ENCODE data around the gene FNDC3A. TPM values are rescaled to one million over a fixed set of nuclear protein-coding genes. Genes with fewer than 3 reads are reported as not detected.

Gene FNDC3A
- total and polyA plus RNA-seq, 9 of the 15 experiments (the other 6 are each of a cell fraction or from before 2014, with no cell fraction given) = 4.1 to 22.0 (median 13.5) TPM

DNA sequence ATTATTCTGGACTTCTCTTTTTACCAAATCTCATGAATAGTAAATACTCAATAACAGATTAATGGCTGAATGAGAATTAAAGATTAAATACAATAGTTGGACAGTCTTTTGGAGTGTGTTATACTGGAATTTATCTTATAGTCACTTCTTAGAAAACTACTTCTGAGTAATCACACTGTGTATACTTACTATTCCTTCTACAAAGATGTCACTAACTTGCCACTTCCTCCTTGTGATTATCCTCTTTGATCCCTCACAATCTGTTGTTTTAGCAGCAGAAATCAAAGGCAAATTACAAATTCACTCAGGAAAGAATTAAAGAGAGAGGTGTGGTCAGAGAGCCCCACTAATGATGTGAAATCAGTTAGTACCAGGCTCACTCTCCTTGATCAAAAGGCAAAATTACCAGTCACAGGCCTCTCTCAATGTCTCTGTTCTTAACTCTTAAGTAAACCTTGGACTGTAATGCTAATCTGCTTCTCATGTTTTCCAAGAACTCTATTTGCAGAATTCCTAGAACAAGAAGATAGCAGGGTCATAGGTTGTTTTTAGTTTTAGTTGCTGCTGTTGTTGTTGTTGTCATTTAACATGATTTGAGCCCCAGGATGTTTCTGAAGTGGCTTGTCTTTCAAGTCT, 37.3 kb upstream of the FNDC3A start (continued):
- no peak for TF ChIP-seq ZZZ3 (IDR thresholded peaks at IDR 0.05)
- no peak for TF ChIP-seq NFATC3 (IDR thresholded peaks at IDR 0.05)
- TF ChIP-seq XRCC3 (IDR thresholded peaks at IDR 0.05) = no peak
- TF ChIP-seq SRSF3 (IDR thresholded peaks at IDR 0.05; ENCODE audit: insufficient read depth, low read length) = no peak
- TF ChIP-seq, protein P1, sequence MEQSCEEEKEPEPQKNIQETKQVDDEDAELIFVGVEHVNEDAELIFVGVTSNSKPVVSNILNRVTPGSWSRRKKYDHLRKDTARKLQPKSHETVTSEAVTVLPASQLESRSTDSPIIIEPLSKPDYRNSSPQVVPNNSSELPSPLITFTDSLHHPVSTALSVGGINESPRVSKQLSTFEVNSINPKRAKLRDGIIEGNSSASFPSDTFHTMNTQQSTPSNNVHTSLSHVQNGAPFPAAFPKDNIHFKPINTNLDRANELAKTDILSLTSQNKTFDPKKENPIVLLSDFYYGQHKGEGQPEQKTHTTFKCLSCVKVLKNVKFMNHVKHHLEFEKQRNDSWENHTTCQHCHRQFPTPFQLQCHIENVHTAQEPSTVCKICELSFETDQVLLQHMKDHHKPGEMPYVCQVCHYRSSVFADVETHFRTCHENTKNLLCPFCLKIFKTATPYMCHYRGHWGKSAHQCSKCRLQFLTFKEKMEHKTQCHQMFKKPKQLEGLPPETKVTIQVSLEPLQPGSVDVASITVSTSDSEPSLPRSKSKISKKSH (CRISPR knock-in tag; IDR thresholded peaks at IDR 0.05) = no peak
- TF ChIP-seq NR2C1 (IDR thresholded peaks at IDR 0.05) = peak; percentile 66; the same call in 1 of the 2 replicates
- TF ChIP-seq NR2C1 (tag; IDR thresholded peaks at IDR 0.05) = peak; percentile 79
- no peak for TF ChIP-seq ZNF212 (CRISPR knock-in tag; IDR thresholded peaks at IDR 0.05)
- peak; percentile 60; the same call in 1 of the 2 replicates for TF ChIP-seq SOX6 (IDR thresholded peaks at IDR 0.05)
- TF ChIP-seq, protein P2, sequence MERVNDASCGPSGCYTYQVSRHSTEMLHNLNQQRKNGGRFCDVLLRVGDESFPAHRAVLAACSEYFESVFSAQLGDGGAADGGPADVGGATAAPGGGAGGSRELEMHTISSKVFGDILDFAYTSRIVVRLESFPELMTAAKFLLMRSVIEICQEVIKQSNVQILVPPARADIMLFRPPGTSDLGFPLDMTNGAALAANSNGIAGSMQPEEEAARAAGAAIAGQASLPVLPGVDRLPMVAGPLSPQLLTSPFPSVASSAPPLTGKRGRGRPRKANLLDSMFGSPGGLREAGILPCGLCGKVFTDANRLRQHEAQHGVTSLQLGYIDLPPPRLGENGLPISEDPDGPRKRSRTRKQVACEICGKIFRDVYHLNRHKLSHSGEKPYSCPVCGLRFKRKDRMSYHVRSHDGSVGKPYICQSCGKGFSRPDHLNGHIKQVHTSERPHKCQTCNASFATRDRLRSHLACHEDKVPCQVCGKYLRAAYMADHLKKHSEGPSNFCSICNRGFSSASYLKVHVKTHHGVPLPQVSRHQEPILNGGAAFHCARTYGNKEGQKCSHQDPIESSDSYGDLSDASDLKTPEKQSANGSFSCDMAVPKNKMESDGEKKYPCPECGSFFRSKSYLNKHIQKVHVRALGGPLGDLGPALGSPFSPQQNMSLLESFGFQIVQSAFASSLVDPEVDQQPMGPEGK (CRISPR knock-in tag; IDR thresholded peaks at IDR 0.05; ENCODE audit: borderline replicate concordance) = no peak
- TF ChIP-seq TAF9B (IDR thresholded peaks at IDR 0.05; ENCODE audit: partially characterized antibody) = no peak
- no peak for TF ChIP-seq YY1 (IDR thresholded peaks at IDR 0.05; ENCODE audit: borderline replicate concordance in 1 of 3, control insufficient read depth in 1 of 3, extremely low read depth in 1 of 3, insufficient read depth in 3 of 3, insufficient read length in 1 of 3, insufficient replicate concordance in 2 of 3, low read depth in 1 of 3, low read length in 2 of 3)
- no peak for TF ChIP-seq ZNF780A (CRISPR knock-in tag; IDR thresholded peaks at IDR 0.05)
- no peak for TF ChIP-seq POLR2H (tag; IDR thresholded peaks at IDR 0.05; ENCODE audit: low read depth)
- TF ChIP-seq PHTF2 (CRISPR knock-in tag; IDR thresholded peaks at IDR 0.05) = no peak
- TF ChIP-seq RNF2 (IDR thresholded peaks at IDR 0.05) = no peak
- TF ChIP-seq, protein P3, sequence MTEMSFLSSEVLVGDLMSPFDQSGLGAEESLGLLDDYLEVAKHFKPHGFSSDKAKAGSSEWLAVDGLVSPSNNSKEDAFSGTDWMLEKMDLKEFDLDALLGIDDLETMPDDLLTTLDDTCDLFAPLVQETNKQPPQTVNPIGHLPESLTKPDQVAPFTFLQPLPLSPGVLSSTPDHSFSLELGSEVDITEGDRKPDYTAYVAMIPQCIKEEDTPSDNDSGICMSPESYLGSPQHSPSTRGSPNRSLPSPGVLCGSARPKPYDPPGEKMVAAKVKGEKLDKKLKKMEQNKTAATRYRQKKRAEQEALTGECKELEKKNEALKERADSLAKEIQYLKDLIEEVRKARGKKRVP (CRISPR knock-in tag; IDR thresholded peaks at IDR 0.05) = no peak
- TF ChIP-seq, protein P4, sequence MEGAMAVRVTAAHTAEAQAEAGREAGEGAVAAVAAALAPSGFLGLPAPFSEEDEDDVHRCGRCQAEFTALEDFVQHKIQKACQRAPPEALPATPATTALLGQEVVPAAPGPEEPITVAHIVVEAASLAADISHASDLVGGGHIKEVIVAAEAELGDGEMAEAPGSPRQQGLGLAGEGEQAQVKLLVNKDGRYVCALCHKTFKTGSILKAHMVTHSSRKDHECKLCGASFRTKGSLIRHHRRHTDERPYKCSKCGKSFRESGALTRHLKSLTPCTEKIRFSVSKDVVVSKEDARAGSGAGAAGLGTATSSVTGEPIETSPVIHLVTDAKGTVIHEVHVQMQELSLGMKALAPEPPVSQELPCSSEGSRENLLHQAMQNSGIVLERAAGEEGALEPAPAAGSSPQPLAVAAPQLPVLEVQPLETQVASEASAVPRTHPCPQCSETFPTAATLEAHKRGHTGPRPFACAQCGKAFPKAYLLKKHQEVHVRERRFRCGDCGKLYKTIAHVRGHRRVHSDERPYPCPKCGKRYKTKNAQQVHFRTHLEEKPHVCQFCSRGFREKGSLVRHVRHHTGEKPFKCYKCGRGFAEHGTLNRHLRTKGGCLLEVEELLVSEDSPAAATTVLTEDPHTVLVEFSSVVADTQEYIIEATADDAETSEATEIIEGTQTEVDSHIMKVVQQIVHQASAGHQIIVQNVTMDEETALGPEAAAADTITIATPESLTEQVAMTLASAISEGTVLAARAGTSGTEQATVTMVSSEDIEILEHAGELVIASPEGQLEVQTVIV (CRISPR knock-in tag; IDR thresholded peaks at IDR 0.05; ENCODE audit: borderline replicate concordance) = no peak
- no peak for TF ChIP-seq MTA1 (IDR thresholded peaks at IDR 0.05; ENCODE audit: borderline replicate concordance)
- peak; percentile 51; the same call in 1 of the 2 replicates for TF ChIP-seq DPF2 (IDR thresholded peaks at IDR 0.05)
